OCI-LY7 (cell line): ENCODE results near the gene ENDOG.
"Not testable (repeated sequence)": the region's sequence is repeated elsewhere in the genome, so short reads cannot be mapped to it uniquely, and the experiment has no call there.

Experiments
- CTCF ChIP-seq: fragments of 200-600 bp; sonication (generic); conservative IDR thresholded peaks from 2 replicates; pipeline ENCODE4 v1.5.1; 2014; ENCODE audit warnings: mild to moderate bottlenecking, antibody characterized with exemption, low read length, moderate library complexity, mixed read lengths
- EZH2phosphoT487 ChIP-seq: fragments of 200-600 bp; sonication (generic); IDR thresholded peaks from 2 replicates; pipeline ENCODE4 v1.6.1; 2018; ENCODE audit warnings: low read depth, borderline replicate concordance, mild to moderate bottlenecking, mixed run types, antibody characterized with exemption, low read length, moderate library complexity, mixed read lengths

GRCh38 chr9:128851024-128851423 lies 32.7 kb downstream of the ENDOG start:
- not testable (repeated sequence) for TF ChIP-seq CTCF, EZH2phosphoT487
